Activated T-cell treated with anti-CD3 and anti-CD28 coated beads, Interleukin-2, amount 50 U/mL, for 4 hours (primary cell): ENCODE results near the gene MT1A. TPM values are rescaled to one million over a fixed set of nuclear protein-coding genes. Genes with fewer than 3 reads are reported as not detected.
A peak's percentile ranks its signal among the peaks of the same experiment; 100 is the strongest.

Source experiments
- ATAC-seq, 2 donors: fragments of 200-7000 bp; cut with Tn5 transposase; one replicate each; pipeline ENCODE4 v1.10.0; 2021
- DNase-seq: peaks from one replicate; pipeline ENCODE4 v3.0.0-alpha.2; 2020
- H3K27me3 Mint-ChIP-seq: one replicate; pipeline ENCODE4 v1.8.0; 2021; ENCODE audit warnings: low read depth, mixed read lengths
- H3K36me3 Mint-ChIP-seq: one replicate; pipeline ENCODE4 v1.8.0; 2022; ENCODE audit warnings: mixed read lengths; ENCODE audit not compliant: insufficient read depth
- H3K4me1 Mint-ChIP-seq: one replicate; pipeline ENCODE4 v1.8.0; 2021; ENCODE audit warnings: low read depth, mixed read lengths
- H3K4me3 Mint-ChIP-seq: one replicate; pipeline ENCODE4 v1.8.0; 2021; ENCODE audit warnings: mild to moderate bottlenecking, moderate library complexity, mixed read lengths
- H3K9me3 Mint-ChIP-seq: one replicate; pipeline ENCODE4 v1.8.0; 2021; ENCODE audit warnings: mixed read lengths
- total RNA-seq, 3 donors: library from RNA; stranded (reverse); gene quantifications; one replicate each; pipeline ENCODE4 v1.2.1, GENCODE V29; 2021

MT1A gene
- total RNA-seq: not detected

DNA sequence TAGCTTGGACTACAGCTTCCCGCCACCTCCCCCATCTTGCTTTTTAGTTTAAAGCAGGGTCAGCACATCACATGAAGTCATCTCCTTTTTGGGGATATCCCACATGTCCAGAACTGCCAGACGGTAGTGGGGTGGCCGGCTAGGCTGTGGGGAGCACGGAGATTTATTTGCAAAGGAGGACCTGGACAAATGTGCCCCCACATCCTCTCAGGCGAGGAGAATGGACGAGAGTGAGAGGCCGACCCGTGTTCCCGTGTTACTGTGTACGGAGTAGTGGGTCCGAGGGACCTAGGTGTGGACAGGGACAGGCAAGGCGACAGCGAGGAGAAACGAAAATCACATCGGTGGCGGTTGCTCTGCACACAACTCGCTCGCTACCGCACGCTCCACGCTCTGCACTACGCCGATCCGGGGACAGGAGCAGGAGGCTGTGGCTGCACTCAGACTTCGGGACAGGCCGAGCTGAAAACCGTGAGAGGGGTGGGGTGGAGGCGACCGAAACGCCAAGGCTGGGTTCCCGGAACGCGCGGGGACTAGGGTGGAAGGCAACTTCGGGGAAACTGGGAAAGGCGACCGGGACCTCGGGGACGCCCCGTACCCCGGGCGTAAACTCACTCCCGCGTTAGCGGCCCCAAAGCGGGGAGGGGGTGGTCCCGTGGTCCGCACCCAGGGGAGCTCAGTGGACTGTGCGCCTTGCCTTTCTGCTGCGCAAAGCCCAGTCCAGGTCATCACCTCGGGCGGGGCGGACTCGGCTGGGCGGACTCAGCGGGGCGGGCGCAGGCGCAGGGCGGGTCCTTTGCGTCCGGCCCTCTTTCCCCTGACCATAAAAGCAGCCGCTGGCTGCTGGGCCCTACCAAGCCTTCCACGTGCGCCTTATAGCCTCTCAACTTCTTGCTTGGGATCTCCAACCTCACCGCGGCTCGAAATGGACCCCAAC lies at the start of gene MT1A:
Gene MT1A (plus strand): TSS at position 853 of the 937 bp plus-strand sequence. CDS start 73 bp downstream, at position 926.
- Mint-ChIP-seq H3K9me3 (no peaks in the 10 kb centered on the region), H3K36me3 (no peaks in the 10 kb centered on the region), H3K4me1 (peaks cover 31% of the 10 kb centered on the region), H3K27me3 (peaks cover 70% of the 10 kb centered on the region), H3K4me3 (peak within 1 kb of the TSS; percentile 33)
- ATAC-seq: peak; percentile 33 to 36
- DNase-seq: no peak

DNA sequence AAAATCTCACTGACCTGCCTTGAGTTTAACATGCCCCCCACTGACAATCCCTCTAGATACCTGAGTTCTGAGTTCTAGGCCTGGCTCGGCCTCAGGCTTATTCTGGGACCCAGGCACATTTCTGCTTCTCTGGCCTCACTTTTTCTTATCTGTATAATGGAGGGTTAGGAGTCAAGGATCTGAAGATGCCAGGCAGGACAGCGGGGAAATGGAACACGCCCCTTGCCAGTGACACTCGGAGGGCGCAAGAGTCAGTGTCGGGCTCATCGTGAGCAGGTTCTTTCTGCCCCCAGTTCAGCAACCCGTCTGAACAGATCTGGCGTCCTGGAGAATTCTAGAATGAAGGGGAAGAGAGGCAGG lies 49.7 kb upstream of the MT1A start:
- Mint-ChIP-seq H3K9me3 (no peaks in the 10 kb centered on the region), H3K4me1 (peaks cover 12% of the 10 kb centered on the region), H3K27me3 (peaks cover 27% of the 10 kb centered on the region), H3K36me3 (no peaks in the 10 kb centered on the region), H3K4me3 (peak overlapping the region; percentile 80)
- ATAC-seq (no peak), DNase-seq (no peak)

DNA sequence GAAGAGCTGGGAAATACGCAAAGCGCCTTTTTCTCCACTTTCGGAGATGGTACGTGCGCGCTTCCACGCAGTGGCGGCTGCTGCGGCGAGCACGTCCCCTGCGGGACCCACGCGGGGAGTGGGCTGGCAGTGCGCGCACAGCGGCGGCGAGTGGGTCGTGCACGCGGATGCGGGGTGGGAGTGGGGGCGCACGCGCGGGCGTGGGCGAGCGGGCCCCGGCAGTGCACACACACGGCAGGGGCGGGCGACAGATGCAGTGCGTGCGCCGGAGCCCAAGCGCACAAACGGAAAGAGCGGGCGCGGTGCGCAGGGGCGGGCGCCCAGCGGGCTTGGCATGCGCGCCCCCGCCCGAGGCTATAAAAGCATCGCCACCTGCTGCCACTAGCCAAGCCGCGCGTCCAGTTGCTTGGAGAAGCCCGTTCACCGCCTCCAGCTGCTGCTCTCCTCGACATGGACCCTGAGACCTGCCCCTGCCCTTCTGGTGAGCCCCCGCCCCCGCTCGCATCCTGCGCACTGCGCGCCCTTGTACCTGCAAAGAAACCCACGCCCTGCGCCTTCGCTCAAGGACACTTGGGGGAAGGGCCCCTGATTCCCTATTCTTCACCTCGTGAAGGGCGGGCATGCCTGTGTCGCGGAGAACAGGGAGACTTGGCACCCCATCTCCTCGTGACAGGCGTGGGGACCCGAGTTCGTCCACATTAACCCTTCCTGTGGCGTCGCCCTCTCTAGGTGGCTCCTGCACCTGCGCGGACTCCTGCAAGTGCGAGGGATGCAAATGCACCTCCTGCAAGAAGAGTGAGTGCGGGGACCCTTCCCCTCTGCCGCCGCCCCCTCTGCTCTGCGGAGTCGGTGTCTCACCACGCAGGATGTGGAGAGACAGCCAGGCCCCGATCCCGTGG lies 49.1 kb upstream of the MT1A start, which contains the start of gene MT3:
Gene MT3 (plus strand): TSS at position 388 of the 899 bp plus-strand sequence. CDS start 63 bp downstream, at position 451.
- Mint-ChIP-seq H3K36me3 (no peaks in the 10 kb centered on the region), H3K9me3 (no peaks in the 10 kb centered on the region), H3K4me1 (peaks cover 12% of the 10 kb centered on the region), H3K4me3 (peak within 1 kb of the TSS; percentile 80), H3K27me3 (peaks cover 27% of the 10 kb centered on the region)
- ATAC-seq: peak; percentile 74 to 89
- DNase-seq: peak; percentile 11

- Mint-ChIP-seq H3K27me3 (peaks cover 27% of the 10 kb centered on the region), H3K9me3 (no peaks in the 10 kb centered on the region), H3K4me3 (no peak overlapping the region), H3K4me1 (peaks cover 12% of the 10 kb centered on the region), H3K36me3 (no peaks in the 10 kb centered on the region)
- DNase-seq: no peak
- no peak for ATAC-seq
Observed at GRCh38 chr16:56591377-56592060, 46.9 kb upstream of the MT1A start.

GRCh38 chr16:56593573-56594291 lies 44.7 kb upstream of the MT1A start:
- Mint-ChIP-seq H3K27me3 (peaks cover 25% of the 10 kb centered on the region), H3K9me3 (no peaks in the 10 kb centered on the region), H3K4me3 (no peak overlapping the region), H3K36me3 (no peaks in the 10 kb centered on the region), H3K4me1 (peaks cover 12% of the 10 kb centered on the region)
- no peak for DNase-seq
- no peak for ATAC-seq

GRCh38 chr16:56594292-56594619 lies 44.2 kb upstream of the MT1A start:
- ATAC-seq: no peak
- Mint-ChIP-seq H3K9me3 (no peaks in the 10 kb centered on the region), H3K27me3 (peaks cover 22% of the 10 kb centered on the region), H3K36me3 (no peaks in the 10 kb centered on the region), H3K4me3 (no peak overlapping the region), H3K4me1 (peaks cover 8% of the 10 kb centered on the region)
- no peak for DNase-seq

GRCh38 chr16:56600398-56600999 lies 38.0 kb upstream of the MT1A start:
- Mint-ChIP-seq H3K4me3 (no peak overlapping the region), H3K9me3 (no peaks in the 10 kb centered on the region)
- peak; percentile 56 to 58 for ATAC-seq

DNA sequence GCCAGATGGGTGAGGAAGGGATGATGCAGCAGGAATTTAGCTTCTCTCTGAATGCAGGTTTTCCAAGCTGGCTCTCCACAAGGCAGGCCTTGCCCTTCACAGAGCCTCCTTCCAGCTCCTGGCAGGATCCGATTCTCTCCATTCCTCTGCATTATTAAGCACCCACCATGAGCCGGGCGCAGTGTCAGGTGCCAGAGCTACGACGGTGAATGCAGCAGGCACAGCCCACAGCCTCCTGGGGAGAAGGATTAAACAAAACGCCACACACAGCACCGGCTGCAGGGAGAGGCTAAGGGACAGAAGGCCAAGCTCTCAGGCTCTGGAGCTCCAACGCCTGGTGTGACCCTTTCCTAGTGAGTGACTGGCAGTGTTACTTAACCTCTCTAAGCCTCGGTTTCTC lies 37.1 kb upstream of the MT1A start:
- H3K4me1 Mint-ChIP-seq: peaks cover 6% of the 10 kb centered on the region
- H3K9me3 Mint-ChIP-seq: no peaks in the 10 kb centered on the region
- H3K36me3 Mint-ChIP-seq: no peaks in the 10 kb centered on the region
- peaks cover 1% of the 10 kb centered on the region for H3K27me3 Mint-ChIP-seq
- H3K4me3 Mint-ChIP-seq: no peak overlapping the region
- ATAC-seq (no peak), DNase-seq (no peak)

More at GRCh38 chr16:56600398-56600999, 38.0 kb upstream of the MT1A start:
- H3K36me3 Mint-ChIP-seq: no peaks in the 10 kb centered on the region
- H3K4me1 Mint-ChIP-seq: no peaks in the 10 kb centered on the region
- H3K27me3 Mint-ChIP-seq: peaks cover 1% of the 10 kb centered on the region
- DNase-seq: peak; percentile 11

DNA sequence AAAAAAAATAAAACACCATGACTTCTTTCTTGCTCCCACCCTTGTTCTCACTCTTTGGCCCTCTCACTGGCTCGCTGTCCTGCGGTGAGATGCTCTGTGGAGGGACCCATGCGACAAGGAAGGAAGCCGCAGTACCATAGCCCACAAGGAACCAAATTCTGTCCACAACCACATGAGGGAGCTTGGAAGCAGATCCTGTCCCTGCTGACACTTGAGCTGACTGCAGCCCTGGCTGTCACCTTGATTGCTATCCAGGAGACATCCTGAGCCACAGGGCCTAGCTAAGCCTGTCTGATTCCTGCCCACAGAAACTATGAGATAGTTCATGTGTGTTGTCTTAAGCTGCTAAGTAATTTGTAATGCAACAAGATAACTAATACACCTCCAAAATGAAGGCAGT lies 34.9 kb upstream of the MT1A start:
- Mint-ChIP-seq H3K4me1 (peaks cover 24% of the 10 kb centered on the region), H3K9me3 (no peaks in the 10 kb centered on the region), H3K4me3 (no peak overlapping the region), H3K27me3 (peaks cover 1% of the 10 kb centered on the region), H3K36me3 (no peaks in the 10 kb centered on the region)
- DNase-seq (no peak), ATAC-seq (no peak)

DNA sequence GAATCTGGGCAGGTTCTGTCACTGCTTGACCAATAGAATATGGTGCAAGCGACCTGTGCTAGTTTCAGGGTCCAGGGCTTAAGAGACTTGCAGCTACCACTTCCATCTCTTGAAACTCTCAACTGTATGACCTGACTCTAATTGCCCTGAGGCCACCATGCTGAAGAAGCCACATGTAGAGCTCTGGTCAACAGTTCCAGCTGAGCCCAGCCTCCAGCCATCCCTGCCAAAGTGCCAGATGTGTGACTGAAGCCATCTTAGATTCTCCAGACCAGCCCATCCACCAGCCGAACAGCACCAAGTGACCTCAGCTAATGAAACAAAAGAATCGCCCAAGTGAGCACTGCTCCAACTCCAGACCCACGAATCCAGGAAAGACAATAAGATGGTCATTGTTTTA lies 33.5 kb upstream of the MT1A start:
- Mint-ChIP-seq H3K9me3 (no peaks in the 10 kb centered on the region), H3K4me1 (peaks cover 34% of the 10 kb centered on the region), H3K4me3 (no peak overlapping the region), H3K36me3 (no peaks in the 10 kb centered on the region), H3K27me3 (peaks cover 1% of the 10 kb centered on the region)
- ATAC-seq (no peak), DNase-seq (no peak)

- Mint-ChIP-seq H3K9me3 (no peaks in the 10 kb centered on the region), H3K4me1 (peaks cover 39% of the 10 kb centered on the region), H3K27me3 (no peaks in the 10 kb centered on the region), H3K4me3 (no peak overlapping the region), H3K36me3 (no peaks in the 10 kb centered on the region)
- ATAC-seq (no peak), DNase-seq (no peak)
Observed at GRCh38 chr16:56605475-56605874, 33.0 kb upstream of the MT1A start.

DNA sequence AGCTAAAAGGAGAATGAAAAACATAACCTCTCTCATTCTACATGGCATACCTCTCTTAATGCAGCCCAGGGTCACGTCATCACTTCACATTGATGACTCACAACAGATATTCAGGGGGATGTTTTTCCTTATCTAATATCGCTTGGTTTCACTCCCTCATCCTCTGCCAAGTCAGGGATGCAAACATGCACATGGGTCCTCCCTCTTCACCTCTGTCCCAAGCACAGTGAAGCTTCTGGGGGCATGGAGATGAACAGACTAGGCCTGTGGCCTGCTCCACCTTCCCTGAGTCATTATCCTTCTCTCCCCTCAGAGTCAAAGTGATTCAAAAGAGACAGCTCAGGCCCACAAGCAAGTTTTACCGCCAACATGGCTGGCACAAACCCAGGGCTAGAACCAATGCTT lies 32.4 kb upstream of the MT1A start:
- H3K4me1 Mint-ChIP-seq: peaks cover 45% of the 10 kb centered on the region

DNA sequence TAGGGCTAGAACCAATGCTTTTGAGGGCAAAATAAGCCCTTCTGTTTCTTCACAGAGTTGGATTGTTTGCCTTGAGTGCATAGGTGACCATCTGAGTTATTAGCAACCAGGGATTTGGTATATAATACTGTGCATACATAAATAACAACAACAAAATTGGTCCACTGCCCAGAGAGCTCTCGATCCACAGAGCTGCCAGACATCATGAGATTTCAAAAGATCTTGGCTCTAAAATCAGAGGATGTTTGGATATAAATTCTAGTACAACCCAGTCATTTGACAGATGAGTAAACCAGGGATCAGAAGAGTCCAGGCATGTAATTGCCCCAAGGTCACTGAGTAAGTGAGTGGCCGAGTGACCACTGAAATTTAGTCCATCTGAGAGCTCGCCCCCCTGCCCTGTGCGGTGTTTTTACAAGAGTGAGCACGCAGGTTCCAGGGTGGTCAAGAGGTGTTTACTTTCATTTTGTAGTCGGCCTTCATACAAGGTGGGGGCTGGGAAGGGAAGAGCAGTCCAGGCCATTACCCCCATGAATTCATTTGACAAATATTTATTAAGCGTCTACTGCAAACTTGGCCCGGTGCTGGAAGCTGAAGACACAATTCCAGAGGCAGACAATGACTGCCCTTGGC lies 31.9 kb upstream of the MT1A start:
- no peaks in the 10 kb centered on the region for H3K9me3 Mint-ChIP-seq
- H3K4me1 Mint-ChIP-seq: peaks cover 50% of the 10 kb centered on the region
- no peaks in the 10 kb centered on the region for H3K36me3 Mint-ChIP-seq
- no peaks in the 10 kb centered on the region for H3K27me3 Mint-ChIP-seq
- DNase-seq (no peak), ATAC-seq (no peak)
- H3K4me3 Mint-ChIP-seq: no peak overlapping the region

More for the DNA sequence above, 32.4 kb upstream of the MT1A start:
- Mint-ChIP-seq H3K36me3 (no peaks in the 10 kb centered on the region), H3K4me3 (no peak overlapping the region), H3K27me3 (no peaks in the 10 kb centered on the region), H3K9me3 (no peaks in the 10 kb centered on the region)
- ATAC-seq (no peak), DNase-seq (no peak)
